H1 (cell line): ENCODE results near the gene PHOX2A. TPM values are rescaled to one million over a fixed set of nuclear protein-coding genes. Genes with fewer than 3 reads are reported as not detected.

Experiments used
- CTCF ChIA-PET: fragments of 300-600 bp; sonication (Branson Sonifier 250); formaldehyde crosslinking; loops from one replicate; lab custom pipeline; 2021; ENCODE audit not compliant: partially characterized antibody; lab: Charles Lee
- POLR2A ChIA-PET: fragments of 300-600 bp; sonication (Branson Sonifier 250); formaldehyde crosslinking; loops from one replicate; lab custom pipeline; 2021; ENCODE audit warnings: inconsistent platforms; ENCODE audit not compliant: partially characterized antibody; lab: Charles Lee
- DNase-seq, 2 experiments: peaks; one replicate each; pipeline versions ENCODE4 v3.0.0 to v3.0.0-alpha.2; 2010 to 2022; ENCODE audit warnings: low spot score in 2 of 2, low read depth in 1 of 2, mixed read lengths in 1 of 2
- FAIRE-seq: peaks from 2 replicates; lab custom pipeline; 2011; peaks lifted over from hg19 to GRCh38; lab: Jason Lieb, UNC
- H2AFZ ChIP-seq: 2 replicates; pipeline ENCODE4 v1.8.1; 2012; ENCODE audit warnings: low read length, inconsistent platforms
- H2AK5ac ChIP-seq: 2 replicates; pipeline ENCODE4 v1.6.1; 2013; ENCODE audit warnings: low read depth, low read length
- H2BK120ac ChIP-seq: replicated peaks from 2 replicates; pipeline ENCODE3; 2013; ENCODE audit warnings: low read depth, low read length, inconsistent platforms
- H2BK12ac ChIP-seq: 2 replicates; pipeline ENCODE4 v1.6.1; 2013; ENCODE audit warnings: low read depth, low read length
- H2BK15ac ChIP-seq: 2 replicates; pipeline ENCODE4 v1.6.1; 2013; ENCODE audit warnings: low read length
- H2BK20ac ChIP-seq: 2 replicates; pipeline ENCODE4 v1.6.1; 2013; ENCODE audit warnings: low read length
- H2BK5ac ChIP-seq: 2 replicates; pipeline ENCODE4 v1.6.1; 2013; ENCODE audit warnings: low read depth, low read length
- H3K14ac ChIP-seq: 2 replicates; pipeline ENCODE4 v1.6.1; 2013; ENCODE audit warnings: inconsistent platforms; ENCODE audit not compliant: insufficient read length
- H3K18ac ChIP-seq: 2 replicates; pipeline ENCODE4 v1.6.1; 2013; ENCODE audit warnings: low read length; ENCODE audit errors: extremely low read depth
- H3K23ac ChIP-seq: 2 replicates; pipeline ENCODE4 v1.6.1; 2013; ENCODE audit warnings: inconsistent platforms; ENCODE audit not compliant: insufficient read length
- H3K23me2 ChIP-seq: 2 replicates; pipeline ENCODE4 v1.6.1; 2013; ENCODE audit warnings: low read depth, low read length
- H3K27ac ChIP-seq: 2 replicates; pipeline ENCODE4 v1.6.1; 2011; ENCODE audit warnings: low read depth, low read length, inconsistent platforms
- H3K27me3 ChIP-seq, 4 experiments: replicated peaks in 1 of 4; 1 replicate in 1 of 4; 2 replicates in 3 of 4; pipeline versions ENCODE4 v1.6.1 to v1.8.1; 2011 to 2013; ENCODE audit warnings: low read length in 3 of 4, mild to moderate bottlenecking in 3 of 4, inconsistent platforms in 2 of 4, mixed read lengths in 2 of 4, moderate library complexity in 1 of 4; ENCODE audit not compliant: control insufficient read depth in 3 of 4, insufficient read depth in 3 of 4; ENCODE audit errors: extremely low read depth in 1 of 4
- H3K36me3 ChIP-seq, 4 experiments: 2 replicates each; pipeline versions ENCODE4 v1.6.1 to v1.8.1; 2011 to 2013; ENCODE audit warnings: mild to moderate bottlenecking in 4 of 4, low read length in 3 of 4, moderate library complexity in 2 of 4, control low read depth in 1 of 4, inconsistent platforms in 1 of 4; ENCODE audit not compliant: insufficient read depth in 4 of 4, control insufficient read depth in 2 of 4
- H3K4ac ChIP-seq: replicated peaks from 2 replicates; pipeline ENCODE3; 2013; ENCODE audit warnings: low read length, low read depth, mixed read lengths, inconsistent platforms; ENCODE audit not compliant: insufficient read length
- H3K4me1 ChIP-seq, 4 experiments: replicated peaks in 1 of 4; 1 replicate in 1 of 4; 2 replicates in 3 of 4; pipeline versions ENCODE4 v1.6.1 to v1.8.1; 2011 to 2013; ENCODE audit warnings: low read length in 3 of 4, inconsistent platforms in 2 of 4, mixed read lengths in 1 of 4; ENCODE audit not compliant: insufficient read depth in 4 of 4, control insufficient read depth in 3 of 4
- H3K4me2 ChIP-seq, 2 experiments: 2 replicates each; pipeline versions ENCODE4 v1.6.1 to v1.8.1; 2011 to 2013; ENCODE audit warnings: low read depth in 2 of 2, low read length in 2 of 2, control low read depth in 1 of 2, inconsistent platforms in 1 of 2, mild to moderate bottlenecking in 1 of 2; ENCODE audit not compliant: insufficient read depth in 1 of 2
- H3K4me3 ChIP-seq, 4 experiments: fragments of 200-600, 300-600 bp in 1 of 4; sonication (generic), shearing (Covaris generic), sonication (Bioruptor Twin) in 1 of 4; 2 replicates each; pipeline versions ENCODE4 v1.5.1 to v1.8.1; 2011 to 2016; ENCODE audit warnings: low read length in 4 of 4, low read depth in 3 of 4, control low read depth in 2 of 4, inconsistent platforms in 2 of 4, mild to moderate bottlenecking in 2 of 4, mixed read lengths in 1 of 4, moderate library complexity in 1 of 4; ENCODE audit not compliant: insufficient read depth in 2 of 4; ENCODE audit errors: extremely low read depth in 1 of 4
- H3K56ac ChIP-seq: replicated peaks from 2 replicates; pipeline ENCODE3; 2013; ENCODE audit warnings: low read depth, mild to moderate bottlenecking, mixed read lengths, low read length, inconsistent platforms; ENCODE audit not compliant: insufficient read length
- H3K79me1 ChIP-seq: 2 replicates; pipeline ENCODE4 v1.6.1; 2013; ENCODE audit warnings: low read depth, low read length, control low read depth
- H3K79me2 ChIP-seq, 2 experiments: 2 replicates each; pipeline versions ENCODE4 v1.6.1 to v1.8.1; 2012 to 2013; ENCODE audit warnings: low read length in 2 of 2, mild to moderate bottlenecking in 2 of 2, inconsistent platforms in 1 of 2; ENCODE audit not compliant: insufficient read depth in 2 of 2, control insufficient read depth in 1 of 2
- H3K9ac ChIP-seq, 4 experiments: replicated peaks in 1 of 4; 1 replicate in 1 of 4; 2 replicates in 3 of 4; pipeline versions ENCODE4 v1.6.1 to v1.8.1; 2011 to 2013; ENCODE audit warnings: low read depth in 3 of 4, low read length in 3 of 4, control low read depth in 2 of 4, mild to moderate bottlenecking in 2 of 4, moderate library complexity in 2 of 4, inconsistent platforms in 1 of 4; ENCODE audit errors: extremely low read depth in 1 of 4
- H3K9me3 ChIP-seq, 2 experiments: 2 replicates each; pipeline versions ENCODE4 v1.6.1 to v1.8.1; 2012 to 2013; ENCODE audit warnings: mild to moderate bottlenecking in 2 of 2, moderate library complexity in 2 of 2, control low read depth in 1 of 2, inconsistent platforms in 1 of 2, low read depth in 1 of 2, low read length in 1 of 2, mixed read lengths in 1 of 2; ENCODE audit not compliant: insufficient read depth in 2 of 2
- H4K20me1 ChIP-seq, 2 experiments: replicated peaks in 1 of 2; 2 replicates each; pipeline versions ENCODE3 to v1.8.1; 2011 to 2013; ENCODE audit warnings: inconsistent platforms in 2 of 2, low read length in 2 of 2, mild to moderate bottlenecking in 1 of 2; ENCODE audit not compliant: insufficient read depth in 2 of 2, control insufficient read depth in 1 of 2
- H4K5ac ChIP-seq: 2 replicates; pipeline ENCODE4 v1.6.1; 2013; ENCODE audit warnings: low read length, low read depth, mixed read lengths, inconsistent platforms; ENCODE audit not compliant: insufficient read length
- H4K8ac ChIP-seq: 2 replicates; pipeline ENCODE4 v1.8.0; 2013; ENCODE audit warnings: mild to moderate bottlenecking, moderate library complexity, low read length, inconsistent platforms; ENCODE audit not compliant: insufficient read depth; ENCODE audit errors: extremely low read depth
- H4K91ac ChIP-seq: replicated peaks from 2 replicates; pipeline ENCODE3; 2013; ENCODE audit warnings: low read length, mixed read lengths, inconsistent platforms; ENCODE audit not compliant: insufficient read length
- CBX5 ChIP-seq: fragments of 300-800, 300-1000 bp; sonication (generic); IDR thresholded peaks from 2 replicates; pipeline ENCODE4 v1.7.1; 2016; ENCODE audit warnings: antibody characterized with exemption, low read length, low read depth
- CEBPB ChIP-seq: IDR thresholded peaks from 2 replicates; pipeline ENCODE4 v1.6.1; 2012; ENCODE audit warnings: low read depth, low read length
- CREB1 ChIP-seq: IDR thresholded peaks from 2 replicates; pipeline ENCODE4 v1.6.1; 2012; ENCODE audit warnings: inconsistent platforms
- CTCF ChIP-seq, 3 experiments: IDR thresholded peaks; 1 replicate in 2 of 3; 2 replicates in 1 of 3; pipeline versions ENCODE4 v1.5.1 to v1.6.1; 2011; ENCODE audit warnings: low read length in 3 of 3, mild to moderate bottlenecking in 3 of 3, inconsistent platforms in 2 of 3, low read depth in 1 of 3, moderate library complexity in 1 of 3; ENCODE audit not compliant: insufficient read depth in 1 of 3; ENCODE audit errors: control extremely low read depth in 1 of 3
- GTF2F1 ChIP-seq: IDR thresholded peaks from 2 replicates; pipeline ENCODE4 v1.6.1; 2012; ENCODE audit warnings: low read depth, low read length, improper control_type of control experiment, borderline replicate concordance
- JUND ChIP-seq: IDR thresholded peaks from 2 replicates; pipeline ENCODE4 v1.6.1; 2011; ENCODE audit warnings: mild to moderate bottlenecking, improper control_type of control experiment, low read length
- RXRA ChIP-seq: IDR thresholded peaks from 2 replicates; pipeline ENCODE4 v1.6.1; 2011; ENCODE audit warnings: low read depth, mild to moderate bottlenecking, low read length, moderate library complexity; ENCODE audit not compliant: insufficient read depth
- SP4 ChIP-seq: IDR thresholded peaks from 2 replicates; pipeline ENCODE4 v1.6.1; 2012; ENCODE audit warnings: low read length, inconsistent platforms
- TBP ChIP-seq: IDR thresholded peaks from 2 replicates; pipeline ENCODE4 v1.6.1; 2011; ENCODE audit warnings: low read depth, low read length, improper control_type of control experiment
- TEAD4 ChIP-seq: IDR thresholded peaks from 2 replicates; pipeline ENCODE4 v1.6.1; 2012; ENCODE audit warnings: low read depth, low read length, inconsistent platforms, mixed read lengths
- whole genome bisulfite sequencing, 2 experiments: shearing (Covaris generic) in 1 of 2; methylation state at CpG; one replicate each; pipeline versions ENCODE4 v1.1.6 to v1.1.7; 2013 to 2015; ENCODE audit warnings: low lambda C conversion rate in 2 of 2, mixed read lengths in 2 of 2, inconsistent platforms in 1 of 2, low coverage in 1 of 2, missing lambda C conversion rate in 1 of 2; ENCODE audit not compliant: insufficient replicate concordance in 2 of 2, insufficient coverage in 1 of 2, insufficient read length in 1 of 2; ENCODE audit errors: extremely low coverage in 1 of 2, missing lambda C conversion rate in 1 of 2; 5-methylcytosine and 5-hydroxymethylcytosine counted together
- polyA plus RNA-seq, 7 experiments: library from polyadenylated mRNA; depleted of rRNA in 3 of 7; stranded (reverse) in 5 of 7; unstranded in 2 of 7; fragments of >200 nt in 5 of 7; fragments of 200-250 nt in 2 of 7; gene quantifications; 1 replicate in 5 of 7; 2 replicates in 1 of 7; 4 replicates in 1 of 7; pipeline versions ENCODE4 v1.2.1 to v1.2.3, GENCODE V29; 2011 to 2013; ENCODE audit warnings: missing spikeins in 2 of 7, mixed read lengths in 2 of 7
- total RNA-seq: library from RNA; stranded (reverse); fragmentation: NEBNext Ultra II Directional; extraction: Animal tissue kit (Norgen Biotek cat#: 25700); gene quantifications from 2 replicates; pipeline ENCODE4 v1.2.1, GENCODE V29; 2021

The PHOX2A gene
- total and polyA plus RNA-seq, 2 of the 8 experiments (the other 6 are each of a cell fraction or from before 2014, with no cell fraction given): 0.67 TPM; not detected in 1

GRCh38 chr11:72189455-72190250 lies 54.3 kb downstream of the PHOX2A start:
- Histone ChIP-seq H3K4ac (no peak overlapping the region), H3K18ac (no peak overlapping the region), H3K27ac (no peak overlapping the region), H3K56ac (no peak overlapping the region), H3K23ac (no peak overlapping the region), H3K4me2 (no peak overlapping the region), H2BK5ac (no peak overlapping the region), H4K8ac (peak overlapping the region; percentile 25; the same call in 1 of the 2 replicates), H2AFZ (peak overlapping the region; percentile 55; the same call in 1 of the 2 replicates), H4K20me1 (no peaks in the 10 kb centered on the region), H2AK5ac (no peak overlapping the region), H3K36me3 (no peaks in the 10 kb centered on the region), H3K4me1 (peaks cover 0 to 3% (median 0%) of the 10 kb centered on the region in 4 experiments; a peak in 1 of 7 replicates), H4K5ac (no peak overlapping the region), H3K14ac (no peak overlapping the region), H3K9ac (no peak overlapping the region), H2BK15ac (0 out of 2 replicates have a peak overlapping the region, but pooled peaks have one; percentile 61), H2BK12ac (no peak overlapping the region), H3K79me1 (no peaks in the 10 kb centered on the region), H3K23me2 (no peaks in the 10 kb centered on the region), H2BK20ac (no peak overlapping the region), H3K4me3 (no peak overlapping the region), H3K27me3 (no peaks in the 10 kb centered on the region), H2BK120ac (no peak overlapping the region), H3K9me3 (no peaks in the 10 kb centered on the region), H4K91ac (no peak overlapping the region), H3K79me2 (no peaks in the 10 kb centered on the region)
- CTCF ChIA-PET: interaction anchor here (0.8 to 2.8 kb wide), 14 partner anchors 8 to 384 kb away, joined by 3 to 16 read pairs (median 4); partner anchors contain the start of gene ANAPC15
- POLR2A ChIA-PET: interaction anchor here (0.6 to 2.0 kb wide), 3 partner anchors 77 to 1588 kb away, joined by 3 to 9 read pairs (median 6); partner anchors contain the start of gene ANAPC15
- no peak for DNase-seq
- FAIRE-seq: no peak
- WGBS, 2 experiments: 77% methylated on average over 2 of the region's 3 CpGs; no CpG with 5 or more reads in 1 of the 2 experiments
- no peak for TF ChIP-seq RXRA
- no peak for TF ChIP-seq CTCF (IDR thresholded peaks at IDR 0.05; ENCODE audit: control extremely low read depth in 1 of 3, insufficient read depth in 1 of 3, low read depth in 1 of 3, low read length in 3 of 3)
- no peak for TF ChIP-seq CREB1
- no peak for TF ChIP-seq CBX5
- no peak for TF ChIP-seq GTF2F1
- no peak for TF ChIP-seq TBP
- TF ChIP-seq CEBPB: no peak
- no peak for TF ChIP-seq JUND
- TF ChIP-seq TEAD4: no peak
- TF ChIP-seq SP4: no peak
